ENCODE data around the gene MAB21L3.

- TF ChIP-seq CTCF (conservative IDR thresholded peaks at IDR 0.05; ENCODE audit: low read depth, low read length) (no peak), EZH2 (IDR thresholded peaks at IDR 0.05; ENCODE audit: borderline replicate concordance, low read depth, low read length, poor library complexity, severe bottlenecking) (no peak)
These were observed 43.3 kb downstream of the MAB21L3 start for GRCh38 chr1:116154536-116154935.

Data from A673 (cell line).